IPS DF 6.9 (cell line): ENCODE results near the gene TBC1D10A.
A peak's percentile ranks its signal among the peaks of the same experiment; 100 is the strongest.

Experiments
- DNase-seq: peaks from one replicate; pipeline ENCODE4 v3.0.0-alpha.2; 2013; ENCODE audit warnings: low read depth, low spot score
- H3K27ac ChIP-seq: one replicate; pipeline ENCODE4 v1.5.1; 2013; ENCODE audit warnings: low read length, control low read depth
- H3K27me3 ChIP-seq: 2 replicates; pipeline ENCODE4 v1.6.1; 2013; ENCODE audit warnings: mild to moderate bottlenecking, low read length; ENCODE audit not compliant: control insufficient read depth, insufficient read depth
- H3K36me3 ChIP-seq: 2 replicates; pipeline ENCODE4 v1.6.1; 2013; ENCODE audit warnings: low read length; ENCODE audit not compliant: control insufficient read depth, insufficient read depth
- H3K4me1 ChIP-seq: 2 replicates; pipeline ENCODE4 v1.6.1; 2013; ENCODE audit warnings: low read length; ENCODE audit not compliant: control insufficient read depth, insufficient read depth
- H3K4me3 ChIP-seq: 2 replicates; pipeline ENCODE4 v1.5.1; 2013; ENCODE audit warnings: mild to moderate bottlenecking, low read length
- H3K9me3 ChIP-seq: 2 replicates; pipeline ENCODE4 v1.6.1; 2013; ENCODE audit warnings: low read length, inconsistent platforms; ENCODE audit not compliant: control insufficient read depth, insufficient read depth
- WGBS: extraction: QIAGEN DNeasy Blood & Tissue Kit; methylation state at CpG from one replicate; pipeline ENCODE4 v1.1.7; 2013; ENCODE audit warnings: mixed read lengths, missing lambda C conversion rate; ENCODE audit not compliant: insufficient read length, insufficient coverage; 5-methylcytosine and 5-hydroxymethylcytosine counted together

TBC1D10A gene

DNA sequence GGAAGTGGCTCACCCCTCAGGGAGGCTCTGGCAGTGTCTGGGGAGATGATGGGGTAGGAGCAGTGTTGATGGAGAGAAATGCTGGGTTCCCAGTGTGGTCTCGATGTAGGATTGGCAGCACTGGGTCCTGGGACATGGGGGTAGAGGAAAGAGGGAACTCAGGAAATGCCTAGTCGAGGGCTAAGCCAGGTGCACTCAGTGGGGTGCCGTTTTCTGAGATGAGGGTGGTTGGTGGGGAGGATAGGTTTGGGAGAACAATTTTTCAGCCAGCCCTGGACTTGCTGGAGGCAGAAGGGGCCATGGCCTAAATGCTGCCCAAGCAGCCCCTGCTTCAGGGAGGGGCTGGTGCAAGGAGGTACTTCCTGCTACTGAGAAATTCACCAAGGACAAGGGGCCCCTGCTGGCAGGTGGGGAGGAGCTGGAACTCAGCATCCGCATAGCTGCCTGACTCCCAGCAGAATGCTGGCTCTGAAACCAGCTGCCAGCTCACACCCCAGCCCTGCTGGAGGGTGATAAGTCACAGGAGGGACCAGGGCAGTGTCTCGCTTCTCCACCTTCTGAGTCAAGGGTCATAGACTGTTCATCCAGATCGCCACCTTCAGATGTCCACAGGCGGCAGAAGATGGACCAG is 36.0 kb upstream of the TBC1D10A start:
- no peak overlapping the region for H3K27ac ChIP-seq
- 0 out of 2 replicates have a peak, but pooled peaks cover 2% of the 10 kb centered on the region for H3K36me3 ChIP-seq
- DNase-seq: no peak
- no peaks in the 10 kb centered on the region for H3K9me3 ChIP-seq
- H3K27me3 ChIP-seq: no peaks in the 10 kb centered on the region
- peaks cover 6% of the 10 kb centered on the region for H3K4me1 ChIP-seq
- H3K4me3 ChIP-seq: no peak overlapping the region
- WGBS: no CpG with 5 or more reads among the region's 7 CpGs

DNA sequence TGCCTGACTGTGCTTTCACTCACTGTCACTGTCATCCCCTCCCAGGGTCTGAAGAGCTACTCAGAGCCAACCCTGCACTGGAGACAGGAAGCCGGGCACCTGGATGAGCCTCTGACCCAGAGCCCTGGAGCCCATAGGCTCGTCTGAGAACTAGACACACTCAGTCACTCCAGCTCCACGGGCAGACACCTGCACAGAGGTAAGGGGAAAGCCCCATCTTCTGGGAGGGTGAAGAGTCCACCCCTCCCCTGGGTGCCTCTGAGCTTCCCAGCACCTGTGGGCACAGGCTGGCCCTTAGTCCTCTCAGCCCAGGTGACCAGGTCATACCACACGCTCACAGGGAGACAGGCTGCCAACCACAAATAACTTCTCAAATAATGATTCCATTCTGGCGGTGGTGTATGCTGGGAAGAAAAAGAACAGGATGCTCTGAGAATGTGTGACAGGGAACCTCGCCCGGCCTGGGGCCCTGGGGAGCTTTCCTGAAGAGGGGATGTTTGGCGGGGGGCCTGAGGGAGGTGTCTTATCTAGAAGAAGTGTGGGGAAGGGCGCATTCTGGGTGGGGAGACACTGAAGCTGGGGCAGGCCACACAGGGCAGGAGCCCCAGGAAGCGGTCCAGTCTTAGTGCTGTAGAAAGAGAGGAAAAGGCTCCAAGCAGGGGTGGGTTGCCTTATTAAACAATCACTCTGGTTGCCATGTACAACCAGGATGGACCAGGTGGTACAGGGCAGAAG is 35.3 kb upstream of the TBC1D10A start:
- Histone ChIP-seq H3K27ac (no peak overlapping the region), H3K4me3 (no peak overlapping the region)
- DNase-seq: no peak

DNA sequence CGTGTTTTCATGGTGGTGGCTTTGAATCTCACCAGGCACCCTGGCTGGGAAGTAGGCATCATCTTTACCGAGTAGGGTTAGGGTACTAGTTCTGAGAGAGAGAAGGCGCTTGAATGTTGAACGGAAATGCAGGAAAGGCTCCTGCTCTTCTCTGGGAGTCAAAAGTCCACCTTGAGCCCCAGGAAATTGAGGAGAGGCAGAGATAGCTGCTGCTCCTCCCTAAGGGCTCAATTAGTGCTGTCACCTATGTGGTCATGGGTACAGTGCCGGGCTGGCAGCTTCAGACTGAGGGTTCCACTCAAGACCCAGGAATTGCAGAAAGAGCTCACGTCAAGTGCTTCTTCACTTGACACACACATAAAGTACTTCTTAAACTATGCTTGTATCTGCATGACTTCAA is 31.8 kb upstream of the TBC1D10A start:
- Histone ChIP-seq H3K27me3 (no peaks in the 10 kb centered on the region), H3K9me3 (no peaks in the 10 kb centered on the region), H3K27ac (no peak overlapping the region), H3K36me3 (no peaks in the 10 kb centered on the region), H3K4me1 (peaks cover 6% of the 10 kb centered on the region), H3K4me3 (no peak overlapping the region)
- DNase-seq: no peak
- no CpG with 5 or more reads among the region's 6 CpGs for WGBS

More for the DNA sequence above, 35.3 kb upstream of the TBC1D10A start:
- 0 out of 2 replicates have a peak, but pooled peaks cover 2% of the 10 kb centered on the region for H3K36me3 ChIP-seq
- WGBS: no CpG with 5 or more reads among the region's 10 CpGs
- no peaks in the 10 kb centered on the region for H3K9me3 ChIP-seq
- H3K4me1 ChIP-seq: peaks cover 6% of the 10 kb centered on the region
- no peaks in the 10 kb centered on the region for H3K27me3 ChIP-seq

DNA sequence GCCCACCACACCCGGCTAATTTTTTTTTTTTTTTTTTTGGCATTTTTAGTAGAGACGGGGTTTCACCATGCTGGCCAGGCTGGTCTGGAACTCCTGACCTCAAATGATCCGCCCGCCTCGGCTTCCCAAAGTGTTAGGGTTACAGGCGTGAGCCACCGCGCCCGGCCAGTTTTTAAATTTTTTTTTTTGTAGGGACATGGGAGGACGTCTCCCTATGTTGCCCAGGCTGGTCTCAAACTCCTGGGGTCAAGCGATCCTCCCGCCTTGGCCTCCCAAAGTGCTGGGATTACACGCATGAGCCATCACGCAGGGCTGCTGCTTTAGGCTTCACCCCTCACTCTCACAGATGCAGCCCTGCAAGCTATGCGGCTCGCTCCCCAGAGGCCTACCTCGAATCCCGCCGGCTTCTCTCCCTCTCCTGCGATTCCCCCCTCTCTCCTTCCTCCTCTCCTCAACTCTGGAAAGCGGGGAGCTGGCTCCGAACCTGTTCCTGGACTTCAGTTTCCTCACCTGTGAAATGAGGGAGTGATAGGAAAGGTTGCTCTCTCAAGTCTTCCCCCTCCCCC is 31.0 kb upstream of the TBC1D10A start:
- Histone ChIP-seq H3K9me3 (no peaks in the 10 kb centered on the region), H3K36me3 (peaks cover 2% of the 10 kb centered on the region), H3K4me3 (peak overlapping the region; percentile 0; the same call in 1 of the 2 replicates), H3K27me3 (no peaks in the 10 kb centered on the region), H3K4me1 (peaks cover 5% of the 10 kb centered on the region), H3K27ac (no peak overlapping the region)
- DNase-seq: no peak
- WGBS: no CpG with 5 or more reads among the region's 22 CpGs

DNA sequence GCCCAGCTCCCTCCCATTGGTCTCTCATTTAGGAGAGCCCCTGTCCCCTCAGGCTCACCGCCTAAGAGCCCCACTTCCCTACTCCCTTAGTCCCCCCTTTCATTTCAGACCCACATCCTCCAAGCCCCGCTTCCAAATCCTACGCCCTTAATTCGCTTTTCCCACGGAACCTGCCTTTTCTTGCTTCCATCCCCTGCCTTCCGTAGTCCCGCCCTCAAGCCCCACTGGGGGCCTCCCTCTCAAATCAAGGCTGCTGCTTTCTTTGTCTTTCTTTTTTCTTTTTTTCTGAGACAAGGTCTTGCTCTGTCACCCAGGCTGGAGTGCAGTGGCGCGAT is 30.5 kb upstream of the TBC1D10A start:
- H3K9me3 ChIP-seq: no peaks in the 10 kb centered on the region
- H3K4me3 ChIP-seq: peak overlapping the region; percentile 99; the same call in 1 of the 2 replicates
- peaks cover 2% of the 10 kb centered on the region for H3K4me1 ChIP-seq
- no peak for DNase-seq
- H3K36me3 ChIP-seq: peaks cover 7% of the 10 kb centered on the region
- H3K27me3 ChIP-seq: no peaks in the 10 kb centered on the region
- WGBS: no CpG with 5 or more reads among the region's 9 CpGs
- H3K27ac ChIP-seq: no peak overlapping the region

DNA sequence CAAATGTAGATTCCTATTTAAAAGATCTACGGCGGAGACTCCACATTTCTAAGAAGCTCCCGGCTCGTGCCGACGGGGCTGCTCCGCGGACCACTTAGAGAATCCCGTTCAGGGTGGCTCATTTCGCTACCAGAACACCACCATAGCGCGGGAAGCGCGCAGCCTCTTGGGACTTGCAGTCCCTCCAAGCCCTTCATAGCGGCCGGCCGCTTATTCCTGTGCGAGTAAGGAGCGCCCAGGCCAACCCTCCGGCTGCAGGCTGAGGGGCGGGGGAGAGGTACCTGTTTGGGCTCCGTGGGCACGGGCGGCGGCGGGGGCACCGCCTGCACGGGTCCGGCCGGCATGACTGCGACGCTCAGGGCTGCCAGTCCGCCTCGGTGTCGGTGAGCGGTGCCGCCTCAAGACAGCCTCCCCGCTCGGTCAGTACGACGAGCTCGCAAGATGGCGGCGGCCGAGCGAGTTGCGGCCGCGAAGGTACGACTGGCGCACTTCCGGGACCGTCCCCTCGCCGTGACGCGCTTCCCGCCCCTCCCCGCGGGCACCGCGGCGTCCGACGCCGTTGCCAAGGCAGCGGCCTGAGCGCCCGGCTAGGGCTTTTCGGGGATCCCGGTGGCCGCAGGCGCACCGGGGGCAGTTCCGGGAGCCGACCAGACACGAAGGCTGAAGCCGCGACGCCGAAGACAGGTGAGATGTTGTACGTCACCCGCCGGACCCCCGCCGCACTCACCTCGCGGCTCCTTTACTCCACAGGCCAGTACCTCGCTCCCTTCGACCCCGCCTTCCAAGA is 29.9 kb upstream of the TBC1D10A start, which contains the start of the genes CCDC157 and SF3A1:
CCDC157 (plus strand) TSS at position 559 of the 787 bp plus-strand sequence. CDS start 8,994 bp downstream, outside the sequence.
SF3A1 (minus strand) TSS at position 446 of the 787 bp plus-strand sequence; CDS start at position 344, 102 bp downstream.
- WGBS: no CpG with 5 or more reads among the region's 91 CpGs
- Histone ChIP-seq H3K36me3 (peaks cover 12% of the 10 kb centered on the region), H3K4me3 (peak within 1 kb of the TSS; percentile 99), H3K27me3 (no peaks in the 10 kb centered on the region), H3K4me1 (peaks cover 2% of the 10 kb centered on the region), H3K27ac (no peak within 1 kb of the TSS), H3K9me3 (no peaks in the 10 kb centered on the region)
- peak; percentile 76 for DNase-seq

DNA sequence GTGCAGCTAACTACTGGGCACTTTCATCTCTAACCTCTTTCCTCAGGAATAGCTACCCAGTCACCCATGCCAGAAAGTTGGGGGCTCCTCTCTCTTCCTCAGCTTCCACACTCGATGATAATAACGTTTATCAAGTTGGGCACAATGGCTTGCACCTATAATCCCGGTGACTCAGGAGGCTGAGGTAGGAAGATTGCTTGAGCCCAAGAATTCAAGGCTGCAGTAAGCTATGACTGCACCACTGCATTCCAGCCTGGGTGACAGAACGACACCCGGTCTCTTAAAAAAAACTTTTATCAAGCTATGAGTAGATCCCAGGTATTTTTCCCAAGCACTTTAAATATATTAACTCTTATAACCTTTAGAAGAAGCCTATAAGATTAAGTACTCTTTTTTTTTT is 27.9 kb upstream of the TBC1D10A start:
- Histone ChIP-seq H3K27me3 (no peaks in the 10 kb centered on the region), H3K9me3 (no peaks in the 10 kb centered on the region), H3K4me1 (peaks cover 2% of the 10 kb centered on the region), H3K27ac (no peak overlapping the region), H3K4me3 (no peak overlapping the region), H3K36me3 (peaks cover 17% of the 10 kb centered on the region)
- no peak for DNase-seq
- WGBS: no CpG with 5 or more reads among the region's 5 CpGs

DNA sequence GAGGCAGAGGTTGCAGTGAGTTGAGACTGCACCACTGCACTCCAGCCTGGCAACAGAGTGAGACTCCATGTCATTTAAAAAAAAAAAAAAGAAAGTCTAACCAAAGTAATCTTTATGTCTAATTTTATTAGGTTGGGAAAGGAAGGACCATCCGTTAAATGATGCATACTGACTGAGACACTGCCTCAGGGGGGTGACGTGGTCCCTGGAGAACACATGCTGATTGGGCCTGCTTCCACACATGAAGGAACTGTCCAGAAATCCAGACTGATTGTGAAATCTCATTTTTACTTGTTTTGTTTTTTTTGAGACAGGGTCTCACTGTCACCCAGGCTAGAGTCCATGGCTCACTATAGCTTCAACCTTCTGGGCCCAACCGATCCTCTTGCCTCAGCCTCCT is 24.5 kb upstream of the TBC1D10A start:
- no peaks in the 10 kb centered on the region for H3K27me3 ChIP-seq
- H3K36me3 ChIP-seq: peaks cover 20% of the 10 kb centered on the region
- WGBS: no CpG with 5 or more reads among the region's 3 CpGs
- H3K27ac ChIP-seq: no peak overlapping the region
- H3K4me1 ChIP-seq: no peaks in the 10 kb centered on the region
- DNase-seq: no peak
- no peaks in the 10 kb centered on the region for H3K9me3 ChIP-seq
- H3K4me3 ChIP-seq: no peak overlapping the region

DNA sequence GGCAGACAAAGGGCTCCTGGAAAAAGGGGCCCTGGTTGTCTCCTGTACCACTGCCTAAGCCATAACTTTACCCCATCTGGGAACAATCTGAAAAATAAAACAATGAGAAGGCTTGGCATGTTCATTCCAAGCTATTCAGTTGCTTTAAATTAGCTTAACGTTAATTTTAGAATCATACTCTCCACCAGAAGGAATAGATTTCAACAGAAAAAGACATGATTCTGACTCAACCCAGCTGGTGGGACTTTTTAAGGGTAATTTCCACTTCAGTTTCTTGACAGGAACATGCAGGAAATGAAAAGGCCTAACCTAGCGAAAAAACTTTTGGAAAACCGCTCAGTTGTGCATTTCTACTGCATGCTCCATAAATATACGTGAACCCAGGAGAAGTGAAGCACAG is 22.1 kb upstream of the TBC1D10A start:
- Histone ChIP-seq H3K9me3 (no peaks in the 10 kb centered on the region), H3K27ac (no peak overlapping the region), H3K27me3 (no peaks in the 10 kb centered on the region), H3K36me3 (peaks cover 44% of the 10 kb centered on the region), H3K4me1 (no peaks in the 10 kb centered on the region), H3K4me3 (no peak overlapping the region)
- WGBS: no CpG with 5 or more reads among the region's 4 CpGs
- no peak for DNase-seq

DNA sequence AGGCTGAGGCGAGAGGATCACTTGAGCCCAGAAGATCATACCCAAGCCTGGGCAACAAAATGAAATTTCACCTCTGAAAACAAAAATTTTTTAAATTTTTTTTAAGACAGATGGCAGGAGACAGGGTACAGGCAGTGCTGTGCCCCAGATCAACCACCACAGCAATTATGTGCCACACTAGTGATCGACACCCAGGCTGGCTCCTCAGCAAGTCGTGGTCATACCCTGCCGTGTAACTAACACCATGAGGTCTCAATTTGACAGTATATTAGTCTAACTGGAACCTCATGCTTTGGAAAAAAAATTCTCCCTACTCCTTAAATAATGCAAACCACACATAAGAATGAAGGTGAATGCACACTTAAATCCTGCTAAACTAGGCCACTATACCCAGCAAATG is 21.7 kb upstream of the TBC1D10A start:
- Histone ChIP-seq H3K27ac (no peak overlapping the region), H3K36me3 (peaks cover 46% of the 10 kb centered on the region), H3K27me3 (no peaks in the 10 kb centered on the region), H3K4me1 (no peaks in the 10 kb centered on the region), H3K4me3 (no peak overlapping the region), H3K9me3 (no peaks in the 10 kb centered on the region)
- no peak for DNase-seq
- no CpG with 5 or more reads among the region's 4 CpGs for WGBS
